DND-41 (cell line): ENCODE data around the gene LPAR3.

ENCODE experiments used
- CTCF ChIP-seq: IDR thresholded peaks from 2 replicates; pipeline ENCODE4 v1.5.1; 2012; ENCODE audit warnings: borderline replicate concordance, low read length, moderate library complexity, mild to moderate bottlenecking; ENCODE audit not compliant: poor library complexity, severe bottlenecking; ENCODE audit errors: extremely low read depth
- EZH2 ChIP-seq: IDR thresholded peaks from 3 replicates; pipeline ENCODE4 v1.6.1; 2012; ENCODE audit warnings: borderline replicate concordance, low read depth, mild to moderate bottlenecking, moderate library complexity, low read length, inconsistent platforms; ENCODE audit not compliant: severe bottlenecking

- TF ChIP-seq CTCF (no peak), EZH2 (no peak)
Measured at GRCh38 chr1:84939151-84939550, 46.1 kb upstream of the LPAR3 start.
